NCI-H1105 (cell line): Measurements from ENCODE around the gene TKTL2.
"Not testable (repeated sequence)": the region's sequence is repeated elsewhere in the genome, so short reads cannot be mapped to it uniquely, and the experiment has no call there.

Experiments used
- DNase-seq: peaks from one replicate; lab custom pipeline; 2025; lab: John Stamatoyannopoulos, UW

TKTL2 gene

GRCh38 chr4:163447481-163447880 lies 26.1 kb downstream of the TKTL2 start:
- DNase-seq = no peak

DNA sequence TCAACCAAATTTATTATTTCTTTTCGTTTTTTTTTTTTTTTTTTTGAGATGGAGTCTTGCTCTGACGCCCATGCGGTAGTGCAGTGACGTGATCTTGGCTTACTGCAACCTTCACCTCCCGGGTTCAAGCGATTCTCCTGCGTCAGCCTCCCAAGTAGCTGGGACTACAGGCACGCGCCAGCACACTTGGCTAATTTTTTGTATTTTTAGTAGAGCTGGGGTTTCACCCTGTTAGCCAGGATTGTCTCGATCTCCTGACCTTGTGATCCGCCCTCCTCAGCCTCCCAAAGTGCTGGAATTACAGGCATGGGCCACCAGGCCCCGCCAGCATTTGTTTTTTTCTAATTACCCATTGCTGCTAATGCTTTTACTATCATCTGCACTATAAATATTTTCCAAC lies 26.5 kb downstream of the TKTL2 start:
- DNase-seq = not testable (repeated sequence)

DNA sequence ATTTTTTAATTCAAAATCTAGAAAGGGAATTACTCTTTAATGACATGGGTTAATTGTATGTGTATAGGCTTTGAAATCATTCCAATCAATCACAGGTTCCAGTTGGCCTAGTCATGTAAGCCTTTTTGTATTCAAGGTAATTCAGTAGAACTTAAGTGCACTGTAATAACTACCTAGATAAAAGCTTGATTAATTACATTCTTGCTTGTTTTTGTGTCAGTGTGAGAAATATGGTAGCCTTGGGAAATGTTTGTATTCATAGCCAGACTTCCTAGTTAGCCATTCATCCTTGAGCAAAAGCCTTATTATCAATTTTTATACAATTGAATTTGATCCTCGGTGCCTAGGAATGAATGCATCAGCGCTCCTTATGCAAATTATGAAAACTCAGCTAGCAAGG lies 33.5 kb downstream of the TKTL2 start:
- DNase-seq = no peak
